ENCODE data around the gene MACROD2. TPM values are rescaled to one million over a fixed set of nuclear protein-coding genes. Genes with fewer than 3 reads are reported as not detected.
"Not testable (repeated sequence)": the region's sequence is repeated elsewhere in the genome, so short reads cannot be mapped to it uniquely, and the experiment has no call there.

The MACROD2 gene
- total RNA-seq, 4 donors from 2014 or later: 2.1 to 28.1 (median 12.6) TPM

GRCh38 chr20:14219801-14220461 lies 224.6 kb downstream of the MACROD2 start:
- no peak overlapping the region for H3K4me3 ChIP-seq
- no peak for TF ChIP-seq CTCF (IDR thresholded peaks at IDR 0.05)
- H3K27me3 ChIP-seq: no peaks in the 10 kb centered on the region
- no peaks in the 10 kb centered on the region for H3K4me1 ChIP-seq
- H3K9me3 ChIP-seq: no peaks in the 10 kb centered on the region
- intact Hi-C loops (cut with DNase I; ENCODE audit: low total_unique reads): no loop called here
- H3K27ac ChIP-seq: no peak overlapping the region
- no peaks in the 10 kb centered on the region for H3K36me3 ChIP-seq
- DNase-seq: no peak

GRCh38 chr20:14220986-14221385 lies 225.7 kb downstream of the MACROD2 start:
- intact Hi-C loops (cut with DNase I; ENCODE audit: low total_unique reads): no loop called here
- Histone ChIP-seq H3K9me3 (no peaks in the 10 kb centered on the region), H3K4me3 (no peak overlapping the region), H3K36me3 (no peaks in the 10 kb centered on the region), H3K4me1 (no peaks in the 10 kb centered on the region), H3K27me3 (no peaks in the 10 kb centered on the region), H3K27ac (no peak overlapping the region)
- TF ChIP-seq CTCF (IDR thresholded peaks at IDR 0.05) (no peak), POLR2A (IDR thresholded peaks at IDR 0.05) (no peak)
- DNase-seq: no peak

- intact Hi-C loops (cut with DNase I; ENCODE audit: low total_unique reads): no loop called here
- H3K27ac ChIP-seq: no peak overlapping the region
- no peak for DNase-seq
- H3K4me3 ChIP-seq: no peak overlapping the region
- H3K9me3 ChIP-seq: no peaks in the 10 kb centered on the region
- no peak for TF ChIP-seq CTCF (IDR thresholded peaks at IDR 0.05)
- TF ChIP-seq POLR2A (IDR thresholded peaks at IDR 0.05): no peak
- H3K36me3 ChIP-seq: no peaks in the 10 kb centered on the region
- no peaks in the 10 kb centered on the region for H3K4me1 ChIP-seq
- H3K27me3 ChIP-seq: no peaks in the 10 kb centered on the region
Observed at GRCh38 chr20:14223806-14224205, 228.5 kb downstream of the MACROD2 start.

- H3K4me3 ChIP-seq: peak overlapping the region; percentile 11 to 28
- DNase-seq; H3K27ac ChIP-seq; H3K27me3 ChIP-seq; H3K9me3 ChIP-seq; H3K36me3 ChIP-seq; intact Hi-C loops (cut with DNase I; ENCODE audit: low total_unique reads); H3K4me1 ChIP-seq: not testable (repeated sequence)
Observed at GRCh38 chr20:14226051-14227049, 231.0 kb downstream of the MACROD2 start.

- DNase-seq: no peak
- Histone ChIP-seq H3K36me3 (no peaks in the 10 kb centered on the region), H3K27me3 (no peaks in the 10 kb centered on the region), H3K4me1 (no peaks in the 10 kb centered on the region), H3K27ac (no peak overlapping the region), H3K4me3 (no peak overlapping the region), H3K9me3 (no peaks in the 10 kb centered on the region)
- no peak for TF ChIP-seq CTCF (IDR thresholded peaks at IDR 0.05)
- intact Hi-C loops (cut with DNase I; ENCODE audit: low total_unique reads): no loop called here
Observed at GRCh38 chr20:14232650-14233049, 237.3 kb downstream of the MACROD2 start.

Measured in uterus (tissue), 4 donors.